NCI-H748 (cell line): ENCODE data around the gene NEB.

Experiments used
- DNase-seq: peaks from one replicate; lab custom pipeline; 2025; ENCODE audit not compliant: unreplicated experiment; lab: John Stamatoyannopoulos, UW

NEB gene

GRCh38 chr2:151498178-151498577, 236.1 kb downstream of the NEB start:
- DNase-seq, result no peak

DNA sequence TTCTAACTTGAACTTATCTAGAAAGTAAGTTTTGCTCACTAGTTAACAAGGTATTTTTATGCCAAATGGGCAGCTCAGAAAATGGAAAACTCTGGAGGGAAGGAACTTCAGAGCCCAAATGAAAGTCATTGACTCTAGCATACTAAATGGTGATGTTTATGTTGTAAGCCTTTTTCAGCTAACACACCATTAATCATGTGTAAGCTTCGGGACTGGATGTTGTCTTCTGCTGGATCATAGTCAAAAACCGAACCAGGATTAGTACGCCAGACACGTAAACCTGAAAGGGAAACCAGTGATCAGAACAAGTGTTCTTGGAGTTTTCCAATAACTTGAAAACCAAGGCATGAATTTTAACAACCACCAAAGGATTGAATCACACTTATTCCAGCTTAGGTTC, 242.8 kb downstream of the NEB start:
- no peak for DNase-seq

- DNase-seq, result no peak
These were observed 244.0 kb downstream of the NEB start for GRCh38 chr2:151490276-151490675.

GRCh38 chr2:151486053-151486452, 248.2 kb downstream of the NEB start:
- no peak for DNase-seq

DNA sequence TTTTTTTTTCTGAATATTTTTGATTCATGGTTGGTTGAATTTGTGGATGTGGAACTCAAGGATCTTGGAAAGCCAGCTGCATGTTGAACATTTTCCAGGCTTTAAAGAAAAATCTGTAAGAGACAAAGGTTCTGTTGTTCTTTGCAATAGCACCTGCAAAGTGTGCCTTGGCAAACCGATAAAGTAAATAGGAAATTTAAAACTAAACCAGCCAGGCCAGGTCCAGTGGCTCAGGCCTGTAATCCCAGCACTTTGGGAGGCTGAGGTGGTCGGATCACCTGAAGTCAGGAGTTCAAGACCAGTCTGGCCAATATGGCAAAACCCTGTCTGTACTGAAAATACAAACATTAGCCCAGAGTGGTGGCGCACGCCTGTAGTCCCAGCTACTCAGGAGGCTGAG, 250.2 kb downstream of the NEB start:
- no peak for DNase-seq

DNA sequence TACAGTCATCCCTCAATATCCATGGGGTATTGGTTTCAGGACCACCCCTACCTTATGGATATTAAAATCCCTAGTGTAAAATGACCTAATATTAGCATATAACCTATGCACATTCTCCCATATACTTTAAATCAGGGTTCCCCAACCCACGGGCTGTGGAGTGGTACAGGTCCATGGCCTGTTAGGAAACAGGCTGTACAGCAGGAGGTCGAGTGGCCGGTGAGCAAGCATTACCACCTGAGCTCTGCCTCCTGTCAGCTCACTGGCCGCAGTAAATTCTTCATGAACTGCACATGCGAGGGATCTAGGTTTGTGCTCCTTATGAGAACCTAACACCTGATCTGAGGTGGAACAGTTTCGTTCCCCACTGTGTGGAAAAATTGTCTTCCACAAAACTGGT, 250.7 kb downstream of the NEB start:
- no peak for DNase-seq

DNA sequence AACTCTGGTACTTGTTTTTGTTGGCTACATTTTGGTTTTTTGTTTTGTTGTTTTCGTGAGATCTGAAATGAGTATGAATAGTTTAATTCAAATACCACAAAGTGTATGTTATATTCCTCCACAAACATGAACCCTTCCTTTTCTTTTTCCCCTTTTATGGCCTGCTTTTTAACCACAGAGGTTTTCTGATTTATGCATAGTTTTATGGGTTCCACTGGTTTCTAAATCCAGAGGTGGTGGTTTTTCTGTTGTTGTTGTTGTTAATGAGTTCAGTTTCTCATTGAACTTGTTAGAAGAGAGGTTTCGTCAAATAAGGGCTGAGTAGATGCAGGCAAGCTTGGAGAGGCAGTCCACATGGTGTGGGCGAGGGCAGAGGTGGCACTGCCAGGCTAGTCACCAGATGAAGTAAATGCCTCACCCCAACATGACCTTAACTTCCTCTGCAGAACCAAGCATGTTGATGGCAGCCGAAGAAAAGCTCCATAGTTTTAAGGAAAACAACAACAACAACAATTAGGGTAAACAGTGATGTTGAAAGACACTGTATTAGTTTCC, 252.0 kb downstream of the NEB start:
- no peak for DNase-seq

- no peak for DNase-seq
These were observed 252.5 kb downstream of the NEB start for GRCh38 chr2:151481744-151482143.

DNA sequence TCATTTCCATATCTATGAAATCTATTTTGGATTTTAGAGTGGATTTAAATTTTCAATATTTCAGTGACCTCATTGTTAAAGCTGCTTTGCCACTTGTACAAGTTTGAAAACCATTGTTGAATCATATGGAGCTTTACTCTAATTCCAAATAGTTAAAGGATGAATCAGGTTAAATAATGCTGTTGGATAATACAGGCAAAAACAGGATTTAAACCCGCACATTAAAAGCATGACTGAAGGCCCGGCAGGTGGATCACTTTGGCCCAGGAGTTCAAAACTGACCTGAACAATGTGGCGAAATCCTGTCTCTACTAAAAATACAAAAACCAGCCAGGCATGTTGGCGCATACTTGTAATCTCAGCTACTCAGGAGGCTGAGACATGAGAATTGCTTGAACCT, 256.3 kb downstream of the NEB start:
- no peak for DNase-seq

- no peak for DNase-seq
These were observed 258.0 kb downstream of the NEB start for GRCh38 chr2:151476287-151476686.

GRCh38 chr2:151475071-151475470, 259.2 kb downstream of the NEB start:
- no peak for DNase-seq

GRCh38 chr2:151472966-151473365, 261.3 kb downstream of the NEB start:
- DNase-seq, result no peak

DNA sequence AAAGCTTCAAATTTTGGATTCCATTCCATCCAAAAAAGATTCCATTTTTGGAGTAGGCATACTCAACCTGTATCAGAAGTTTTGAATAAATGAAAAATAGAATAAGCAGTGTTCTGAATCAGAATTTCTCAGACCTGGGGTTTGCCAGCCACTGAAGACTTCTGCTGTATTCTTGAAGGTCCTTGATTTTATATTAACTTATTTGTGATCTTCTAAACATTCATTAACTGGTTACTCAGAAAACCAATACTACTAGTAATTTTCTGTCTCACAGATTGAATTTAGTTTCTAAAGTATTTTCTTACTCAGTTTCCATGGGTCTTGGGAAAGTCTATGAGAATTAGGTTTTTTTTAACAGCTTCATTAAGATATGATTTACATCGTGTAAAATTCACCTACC, 263.7 kb downstream of the NEB start:
- no peak for DNase-seq

GRCh38 chr2:151465771-151466170, 268.5 kb downstream of the NEB start:
- no peak for DNase-seq

- no peak for DNase-seq
These were observed 274.9 kb downstream of the NEB start for GRCh38 chr2:151459358-151459757.

DNA sequence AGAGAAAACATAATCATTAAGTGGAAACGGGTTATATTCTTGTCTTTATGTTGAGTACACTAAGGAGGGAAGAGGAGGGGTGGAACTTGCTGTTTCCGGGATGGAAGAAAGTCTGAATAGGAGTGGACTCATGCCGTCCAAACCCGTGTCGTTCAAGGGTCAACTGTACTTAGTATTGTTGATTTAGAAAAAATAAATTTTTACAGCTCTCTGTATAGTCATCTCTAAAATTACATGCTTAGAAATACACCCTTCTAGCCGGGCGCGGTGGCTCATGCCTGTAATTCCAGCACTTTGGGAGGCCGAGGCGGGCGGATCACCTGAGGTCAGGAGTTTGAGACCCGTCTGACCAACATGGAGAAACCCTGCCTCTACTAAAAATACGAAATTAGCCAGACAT, 295.1 kb downstream of the NEB start:
- no peak for DNase-seq

DNA sequence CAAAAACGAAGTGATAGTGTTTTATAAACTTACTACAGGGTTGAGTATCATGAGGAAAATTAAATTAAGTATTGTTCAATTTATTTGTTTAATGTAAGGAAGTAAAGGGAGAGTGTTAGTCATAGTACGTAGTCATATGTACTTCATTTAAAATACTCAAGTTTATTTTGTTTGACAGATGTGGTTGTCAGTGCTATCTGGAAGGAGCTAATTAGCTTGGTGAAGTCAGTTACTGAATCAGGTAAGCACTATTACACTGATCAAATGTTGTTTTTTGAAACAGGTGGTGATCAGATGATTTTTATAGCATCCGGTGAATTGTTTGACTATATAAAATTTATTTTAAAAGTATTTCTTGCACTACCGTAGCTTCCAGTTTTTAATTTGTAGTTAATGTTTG, 295.8 kb downstream of the NEB start:
- DNase-seq, result no peak

GRCh38 chr2:151437630-151438029, 296.6 kb downstream of the NEB start:
- DNase-seq, result no peak
